HG03354 (cell line): Measurements from ENCODE around the gene TRPM2.

ENCODE experiments used
- ATAC-seq: cut with Tn5 transposase; IDR thresholded peaks from one replicate; pipeline ENCODE4 v1.9.1; 2021; ENCODE audit warnings: mild to moderate bottlenecking; ENCODE audit not compliant: unreplicated experiment, poor library complexity, severe bottlenecking

TRPM2 gene

DNA sequence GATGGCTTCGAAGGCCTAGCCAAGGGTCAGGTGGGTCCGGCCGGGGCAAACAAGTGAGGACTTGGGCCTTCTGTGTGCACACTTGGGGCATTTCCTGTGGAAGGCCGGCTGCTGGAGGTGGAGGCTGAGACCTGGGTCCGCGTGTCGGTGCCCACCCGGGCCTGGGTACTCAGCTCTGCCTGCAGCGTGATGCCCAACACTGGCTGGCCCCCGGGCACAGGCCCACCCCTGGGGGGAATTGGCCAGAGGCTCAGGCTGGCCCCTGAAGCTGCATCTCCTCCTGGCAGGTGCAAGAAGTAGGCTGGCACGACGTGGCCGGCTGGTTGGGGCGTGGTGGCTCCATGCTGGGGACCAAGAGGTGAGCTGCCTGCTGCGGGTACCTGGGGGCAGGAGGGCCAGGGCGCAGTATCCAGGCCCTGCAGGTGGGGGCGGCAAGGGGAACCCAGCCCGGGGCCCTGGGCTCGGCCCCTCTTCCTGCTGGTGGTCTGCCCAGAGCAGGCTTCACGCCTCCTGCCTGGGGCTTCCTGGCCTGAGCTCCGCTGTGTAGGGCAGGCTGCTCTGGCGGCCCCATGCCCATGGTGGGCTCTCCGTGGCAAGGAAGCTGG is 31.5 kb upstream of the TRPM2 start:
- ATAC-seq: no peak

DNA sequence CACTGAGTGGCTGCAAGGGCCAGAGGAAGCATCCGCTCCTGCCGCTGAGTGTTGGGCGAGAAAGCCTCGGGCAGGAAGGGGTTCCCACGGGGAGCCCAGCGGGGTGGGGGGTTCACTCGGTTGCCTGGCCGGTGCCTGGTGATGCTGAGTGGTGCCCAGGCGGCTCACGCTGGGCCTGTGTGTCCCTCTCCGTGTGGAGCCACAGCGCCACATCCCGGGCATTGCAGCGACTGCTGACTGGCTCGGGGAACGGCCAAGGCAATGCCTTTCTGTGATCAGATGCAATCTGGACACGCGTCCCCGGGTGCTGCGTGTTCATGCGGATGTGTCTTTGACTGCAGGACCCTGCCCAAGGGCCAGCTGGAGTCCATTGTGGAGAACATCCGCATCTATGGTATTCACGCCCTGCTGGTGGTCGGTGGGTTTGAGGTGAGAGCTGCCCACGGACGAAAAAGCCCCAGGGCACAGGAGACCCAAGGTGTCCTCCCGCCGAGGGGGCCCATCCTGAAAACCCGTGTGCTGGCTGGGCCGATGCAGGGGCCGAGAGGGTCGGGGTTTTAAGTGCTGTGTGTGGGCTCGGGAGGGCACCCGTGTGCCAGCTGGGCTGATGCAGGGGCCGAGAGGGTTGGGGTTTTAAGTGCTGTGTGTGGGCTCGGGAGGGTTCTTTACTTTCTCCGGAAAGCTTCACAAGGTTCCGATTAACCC is 30.6 kb upstream of the TRPM2 start:
- ATAC-seq: no peak

DNA sequence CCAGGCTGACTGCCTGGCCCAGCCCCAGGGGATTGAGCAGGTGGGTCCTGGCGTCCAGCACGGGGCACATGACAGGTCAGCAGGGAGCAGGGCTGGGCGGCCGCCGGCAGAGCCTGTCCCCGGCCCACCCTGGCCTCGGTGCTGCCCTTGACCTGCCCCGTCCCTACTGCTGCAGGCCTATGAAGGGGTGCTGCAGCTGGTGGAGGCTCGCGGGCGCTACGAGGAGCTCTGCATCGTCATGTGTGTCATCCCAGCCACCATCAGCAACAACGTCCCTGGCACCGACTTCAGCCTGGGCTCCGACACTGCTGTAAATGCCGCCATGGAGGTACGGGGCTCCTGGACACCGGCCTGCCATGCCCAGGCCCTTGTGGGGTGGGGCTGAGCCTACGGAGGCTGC is 29.8 kb upstream of the TRPM2 start:
- no peak for ATAC-seq

DNA sequence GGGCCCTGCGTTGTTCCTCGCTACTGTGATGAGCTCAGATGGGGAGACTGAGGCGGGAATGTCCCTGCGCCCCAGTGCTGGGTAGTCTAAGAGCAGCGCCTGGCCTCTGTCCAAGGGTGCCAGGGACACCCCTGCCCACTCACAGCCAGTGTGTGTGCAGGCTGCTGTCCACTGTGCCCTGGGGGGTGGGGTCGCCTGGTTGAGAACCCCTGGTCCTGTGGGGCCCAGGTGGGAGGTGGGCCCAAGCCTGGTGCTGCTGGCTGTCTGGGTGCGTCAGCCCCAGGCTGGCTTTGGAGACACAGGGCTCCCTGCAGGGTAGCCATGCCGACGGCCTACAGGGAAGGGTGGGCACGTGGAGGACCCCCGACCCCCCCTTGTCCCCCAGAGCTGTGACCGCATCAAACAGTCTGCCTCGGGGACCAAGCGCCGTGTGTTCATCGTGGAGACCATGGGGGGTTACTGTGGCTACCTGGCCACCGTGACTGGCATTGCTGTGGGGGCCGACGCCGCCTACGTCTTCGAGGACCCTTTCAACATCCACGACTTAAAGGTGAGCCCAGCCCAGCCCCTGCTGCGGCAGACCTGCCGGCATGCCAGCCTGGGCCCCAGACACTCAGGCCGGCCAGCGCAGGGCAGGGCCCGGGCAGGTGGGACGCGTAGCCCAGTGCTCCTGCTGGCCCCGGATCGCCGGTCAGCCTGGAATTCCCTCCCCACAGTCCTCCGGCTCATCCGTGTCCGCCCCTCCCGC is 29.1 kb upstream of the TRPM2 start:
- ATAC-seq: no peak

DNA sequence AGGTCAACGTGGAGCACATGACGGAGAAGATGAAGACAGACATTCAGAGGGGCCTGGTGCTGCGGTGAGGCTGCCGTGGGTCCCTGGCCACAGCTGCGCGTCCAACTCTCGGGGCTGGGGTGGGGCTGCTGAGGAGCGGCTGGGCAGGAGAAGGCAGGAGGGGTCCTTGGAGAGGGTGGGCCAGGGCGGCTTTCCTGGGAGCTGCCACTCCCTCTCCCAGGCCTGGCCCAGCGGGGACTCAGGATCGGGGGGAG is 28.6 kb upstream of the TRPM2 start:
- ATAC-seq: no peak

DNA sequence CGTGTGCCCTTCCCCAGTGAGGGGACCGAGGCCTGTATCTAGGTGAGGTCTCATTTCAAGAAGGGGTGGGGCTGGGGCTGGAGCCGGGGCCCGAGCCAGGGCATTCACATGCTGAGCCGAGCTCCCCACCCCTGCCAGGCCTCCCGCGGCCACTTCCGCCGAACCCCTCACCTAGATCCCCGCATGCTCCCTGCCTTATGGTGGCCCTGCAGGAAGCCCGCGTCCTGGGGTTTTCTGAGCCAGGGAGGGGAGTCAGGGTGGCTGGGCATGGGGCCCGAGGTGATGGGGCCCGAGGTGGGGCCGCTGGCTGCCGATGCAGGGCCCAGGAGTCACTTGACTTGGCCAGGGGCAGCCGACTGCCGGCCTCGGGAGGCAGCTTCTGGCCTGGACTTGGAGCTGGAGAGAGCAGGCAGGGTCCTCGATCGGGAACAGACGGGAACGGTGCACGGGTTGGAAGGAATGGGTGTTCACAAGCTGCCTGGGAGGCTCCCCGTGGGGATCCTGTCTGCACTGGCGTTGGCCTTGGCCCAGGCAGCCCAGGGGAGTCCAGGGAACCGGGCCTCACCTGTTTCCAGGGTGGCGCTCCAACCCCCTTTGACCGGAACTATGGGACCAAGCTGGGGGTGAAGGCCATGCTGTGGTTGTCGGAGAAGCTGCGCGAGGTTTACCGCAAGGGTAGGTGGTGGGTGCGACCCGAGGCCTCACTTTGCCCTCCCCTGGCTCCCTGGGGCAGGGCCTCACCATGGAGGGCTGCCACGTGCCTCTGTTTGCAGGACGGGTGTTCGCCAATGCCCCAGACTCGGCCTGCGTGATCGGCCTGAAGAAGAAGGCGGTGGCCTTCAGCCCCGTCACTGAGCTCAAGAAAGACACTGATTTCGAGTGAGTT is 27.8 kb upstream of the TRPM2 start:
- ATAC-seq: no peak

DNA sequence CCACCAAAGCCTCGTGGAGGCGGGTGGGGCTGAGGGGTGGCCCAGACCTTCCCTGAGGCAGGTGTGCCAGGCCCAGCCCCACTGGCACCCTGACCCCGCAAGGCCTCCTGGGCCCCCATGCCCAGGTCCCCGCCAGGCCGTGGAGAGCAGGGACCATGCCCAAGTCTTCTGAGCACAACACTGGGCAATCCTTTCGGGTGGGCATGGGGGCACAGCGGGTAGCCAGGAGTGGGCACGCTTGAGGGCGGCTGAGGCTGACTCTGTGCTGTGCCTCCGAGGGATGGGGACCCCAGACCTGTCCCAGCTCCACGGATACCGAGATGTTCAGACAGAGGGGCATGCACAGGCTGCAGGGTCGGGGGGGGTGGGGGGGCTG is 27.2 kb upstream of the TRPM2 start:
- ATAC-seq: no peak

DNA sequence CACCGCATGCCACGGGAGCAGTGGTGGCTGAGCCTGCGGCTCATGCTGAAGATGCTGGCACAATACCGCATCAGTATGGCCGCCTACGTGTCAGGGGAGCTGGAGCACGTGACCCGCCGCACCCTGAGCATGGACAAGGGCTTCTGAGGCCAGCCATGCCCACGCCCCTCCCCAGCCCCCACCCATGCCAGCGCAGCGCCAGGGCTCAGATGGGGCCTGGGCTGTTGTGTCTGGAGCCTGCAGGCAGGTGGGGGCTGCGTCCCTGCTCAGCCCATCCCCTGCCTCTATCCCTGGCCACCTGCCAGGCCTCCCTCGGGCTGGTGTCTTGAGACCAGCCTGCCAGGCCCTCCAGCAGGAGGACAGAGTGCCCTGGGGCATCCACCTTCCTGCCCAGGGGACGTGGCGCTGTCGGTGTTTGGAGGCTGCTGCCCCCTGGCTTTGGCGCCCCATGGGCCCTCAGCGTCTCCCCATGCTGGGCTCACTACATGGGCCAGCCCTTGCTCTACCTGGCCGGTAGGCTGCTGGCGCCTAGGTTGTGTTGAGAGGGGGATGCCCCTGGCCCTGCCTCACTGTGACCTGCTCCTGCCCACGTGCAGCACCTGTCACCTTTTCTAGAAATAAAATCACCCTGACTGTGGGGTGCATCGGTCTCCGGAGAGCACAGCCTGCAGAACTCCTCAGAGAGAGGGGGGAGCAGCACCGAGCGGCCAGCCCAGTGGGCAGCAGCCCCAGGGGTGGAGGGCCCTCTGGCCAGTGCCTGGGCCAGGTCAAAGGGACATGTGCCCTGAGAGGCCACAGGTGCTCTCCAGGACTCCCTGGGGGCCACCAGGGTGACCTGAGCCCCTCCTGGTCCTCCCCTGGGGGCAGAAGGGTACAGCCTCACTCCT is 26.5 kb upstream of the TRPM2 start:
- ATAC-seq: no peak

DNA sequence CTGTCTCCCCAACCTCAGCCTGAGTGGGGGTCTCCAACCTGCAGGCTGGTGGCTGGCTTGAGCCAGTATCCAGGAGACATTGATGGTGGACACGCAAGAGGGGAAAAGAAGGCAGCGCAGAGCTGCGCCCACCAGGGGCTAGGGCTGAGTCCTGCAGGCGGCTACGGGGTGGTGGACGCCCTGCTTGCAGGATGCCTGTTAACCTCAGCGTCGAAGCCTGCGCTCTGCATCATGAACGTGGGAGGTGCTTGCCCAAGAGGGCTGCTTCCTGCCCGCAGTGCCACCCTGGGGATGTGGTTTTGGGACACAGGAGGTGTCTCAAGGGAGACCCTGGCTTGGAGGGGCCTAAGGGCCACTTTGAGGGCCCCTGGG is 25.8 kb upstream of the TRPM2 start:
- no peak for ATAC-seq

DNA sequence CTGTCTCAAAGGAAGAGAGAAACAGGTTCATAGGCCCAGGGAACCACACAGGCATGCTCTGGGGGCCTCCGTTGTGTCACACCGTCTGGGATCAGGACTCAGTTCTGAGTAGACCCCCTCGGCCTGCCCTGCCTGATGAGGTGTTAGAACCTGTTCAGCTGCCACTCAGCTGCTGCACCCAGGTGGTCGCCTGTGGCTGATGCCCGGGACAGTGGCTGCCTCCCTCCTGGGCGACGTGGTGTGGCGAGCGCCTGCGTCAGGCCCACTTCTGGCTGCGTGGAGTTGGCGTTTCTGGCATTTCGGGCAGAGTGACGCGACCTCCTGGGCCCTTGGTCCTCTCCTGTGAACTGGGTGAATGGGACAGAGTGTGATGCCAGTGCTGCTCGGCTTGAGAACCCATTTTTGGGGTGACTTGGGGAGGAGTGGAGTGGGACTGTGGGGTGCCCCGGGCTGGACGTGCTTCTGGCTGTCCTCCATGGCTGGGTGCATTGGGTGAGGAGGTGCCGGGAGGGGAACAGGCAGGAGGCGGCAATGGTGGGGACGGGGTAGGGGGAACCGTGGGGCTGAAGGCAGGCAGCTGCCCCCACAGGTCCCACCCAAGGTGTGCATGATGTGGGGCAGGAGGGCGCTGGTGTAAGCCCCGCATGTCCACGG is 25.1 kb upstream of the TRPM2 start:
- no peak for ATAC-seq

DNA sequence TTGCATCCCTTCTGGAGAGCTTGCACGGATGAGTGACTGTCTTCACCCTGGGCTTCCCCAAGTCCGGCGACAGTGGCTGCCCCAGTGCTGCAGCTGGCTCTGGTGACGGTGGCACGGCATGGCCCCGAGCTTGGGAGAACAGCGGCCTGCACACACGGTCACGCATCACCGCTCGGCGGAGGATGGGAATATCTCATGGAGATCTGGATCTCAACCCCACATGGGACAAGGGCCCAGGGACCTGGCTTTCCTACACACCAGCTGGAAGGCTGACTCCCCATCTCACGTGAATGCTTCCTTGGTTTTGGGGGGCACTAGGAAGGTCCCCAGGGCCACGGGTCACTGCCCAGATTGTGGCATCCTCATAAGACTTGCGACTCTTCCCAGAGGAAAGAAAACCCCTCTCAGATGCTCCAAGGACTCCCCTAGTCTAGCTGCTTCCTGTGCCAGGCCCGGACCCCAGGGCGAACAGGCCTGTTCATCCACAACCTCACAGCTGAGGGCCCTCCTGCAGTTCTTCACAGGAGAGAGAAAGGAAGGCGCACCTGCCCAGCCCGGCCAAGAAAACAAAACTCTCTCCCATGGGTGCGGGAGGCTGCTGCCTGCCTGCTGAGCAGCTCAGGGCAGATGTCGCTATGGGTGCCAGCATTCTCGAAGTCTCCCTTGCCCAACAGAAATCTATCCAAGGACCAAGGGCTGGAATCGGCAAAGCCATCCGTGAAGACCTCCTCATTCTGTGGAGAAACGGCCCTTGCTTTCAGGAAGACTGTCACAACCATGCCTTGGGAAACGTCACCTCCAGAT is 24.1 kb upstream of the TRPM2 start:
- no peak for ATAC-seq

DNA sequence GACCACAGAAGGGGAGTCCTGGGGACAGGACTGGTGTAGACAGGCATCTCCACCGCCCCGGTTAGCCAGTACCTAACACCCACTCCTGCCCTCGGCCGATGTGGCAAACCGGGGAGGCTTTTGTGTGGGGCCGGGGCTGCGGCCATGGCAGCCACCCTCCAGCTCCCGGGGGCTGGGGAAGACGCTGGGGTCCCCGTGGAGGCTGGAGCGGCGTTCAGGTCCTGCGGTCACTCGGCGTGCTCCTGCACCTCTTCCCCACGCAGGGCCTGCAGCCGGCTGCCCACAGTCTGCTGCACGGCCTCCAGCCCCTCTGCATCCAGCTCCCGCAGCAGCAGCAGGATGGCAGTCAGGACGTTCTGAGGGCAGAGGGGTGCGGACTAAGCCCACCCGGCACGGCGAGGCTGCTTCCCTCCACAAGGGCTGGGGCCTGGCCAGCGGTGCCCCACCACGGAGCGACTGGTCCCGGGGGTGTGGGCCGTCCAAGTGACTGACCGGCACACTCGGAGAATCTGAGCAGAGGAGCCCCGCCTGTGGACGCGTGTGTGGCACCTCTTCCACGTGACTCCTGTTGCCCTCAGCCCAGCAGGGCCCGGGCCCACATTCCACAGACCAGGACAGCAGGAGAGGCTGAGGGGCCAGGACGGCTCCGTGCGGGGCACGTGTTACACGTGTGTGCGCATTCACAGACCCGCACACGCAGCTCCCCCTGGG is 23.3 kb upstream of the TRPM2 start:
- no peak for ATAC-seq

DNA sequence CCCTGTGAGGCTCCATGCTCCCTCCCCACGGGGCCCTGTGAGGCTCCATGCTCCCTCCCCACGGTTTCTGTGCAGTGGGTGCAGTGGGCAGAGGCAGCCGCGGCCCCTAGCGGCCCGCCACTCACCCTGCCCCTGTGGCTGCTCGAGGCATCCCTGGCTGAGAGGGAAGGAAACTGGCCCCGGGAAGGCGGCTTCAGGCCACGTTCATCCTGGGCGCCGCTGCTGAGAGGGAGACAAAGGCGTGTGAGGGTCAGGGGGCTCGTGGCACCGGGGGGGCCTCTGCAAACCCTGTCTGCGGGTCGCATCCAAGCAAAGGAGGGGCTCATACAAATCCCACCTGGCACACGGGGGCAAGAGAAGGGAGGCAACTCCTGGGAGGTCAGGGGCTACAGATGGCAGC is 22.7 kb upstream of the TRPM2 start:
- ATAC-seq: no peak

DNA sequence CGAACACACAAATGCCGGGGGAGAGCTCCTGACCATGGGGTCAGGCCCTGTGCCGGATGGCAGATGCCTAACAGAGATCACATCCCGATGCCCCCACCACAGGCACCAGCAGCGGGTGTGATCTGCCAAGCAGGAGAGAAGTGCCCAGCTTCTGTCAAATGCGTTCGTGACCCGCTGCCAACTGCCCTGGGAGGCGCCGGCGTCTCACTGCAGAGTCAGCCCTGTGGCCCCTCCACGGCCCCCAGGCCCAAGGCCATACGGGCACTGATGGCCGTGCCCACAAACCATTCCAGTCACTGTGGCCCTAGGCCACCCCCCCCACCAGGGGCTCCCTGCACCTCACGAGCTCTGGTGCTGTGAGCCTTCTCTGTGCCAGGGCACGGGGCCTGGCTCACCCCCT is 22.2 kb upstream of the TRPM2 start:
- ATAC-seq: no peak

DNA sequence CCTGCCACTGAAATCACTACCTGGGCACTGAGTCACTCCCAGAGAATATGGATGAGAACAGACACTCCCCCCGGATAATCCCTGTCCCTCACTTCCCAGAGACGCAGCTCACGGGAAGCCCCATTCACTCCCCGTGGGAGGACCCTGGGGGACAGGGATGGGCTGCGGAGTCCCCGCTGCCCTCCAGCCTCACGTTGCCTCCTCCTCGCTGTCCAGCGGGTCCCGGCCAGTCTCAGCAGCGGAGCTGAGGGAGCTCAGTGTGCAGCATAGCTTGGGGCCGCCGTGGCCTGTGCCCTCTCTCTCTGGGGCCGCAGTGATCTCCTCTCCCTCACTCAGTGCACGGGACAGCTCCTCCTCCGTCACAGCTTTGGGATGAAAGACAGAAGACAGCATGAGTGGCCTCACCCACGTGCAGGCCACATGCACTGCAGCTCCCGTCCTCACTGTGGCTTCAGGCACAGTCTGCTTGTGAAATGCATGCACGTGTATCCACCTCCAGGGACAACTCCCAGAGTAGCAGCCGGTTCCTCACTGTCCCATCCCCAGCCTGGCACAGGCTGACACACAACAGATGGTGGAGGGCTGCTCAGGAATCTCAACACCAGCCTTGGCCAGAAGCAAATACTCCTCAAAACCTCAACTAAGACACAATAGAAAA is 21.6 kb upstream of the TRPM2 start:
- no peak for ATAC-seq

DNA sequence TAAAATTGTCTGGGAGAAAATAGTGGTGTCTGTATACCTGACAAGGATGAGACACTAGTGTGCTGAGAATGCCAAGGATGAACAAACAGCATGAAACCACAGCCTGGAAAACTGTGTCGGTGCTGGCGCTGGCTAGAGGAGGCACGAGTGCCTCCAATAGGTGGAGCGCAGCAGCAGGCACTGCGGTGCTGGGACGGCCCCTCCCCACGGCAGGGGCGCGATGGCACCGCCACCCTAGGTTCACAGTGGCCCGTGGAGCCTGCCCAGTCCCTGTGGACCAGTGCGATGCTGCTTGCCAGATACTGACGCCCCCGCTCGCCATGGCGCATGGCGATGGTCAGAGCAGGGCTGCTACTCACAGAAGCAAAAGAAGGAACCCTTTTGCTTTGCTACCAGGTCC is 21.0 kb upstream of the TRPM2 start:
- ATAC-seq: no peak

DNA sequence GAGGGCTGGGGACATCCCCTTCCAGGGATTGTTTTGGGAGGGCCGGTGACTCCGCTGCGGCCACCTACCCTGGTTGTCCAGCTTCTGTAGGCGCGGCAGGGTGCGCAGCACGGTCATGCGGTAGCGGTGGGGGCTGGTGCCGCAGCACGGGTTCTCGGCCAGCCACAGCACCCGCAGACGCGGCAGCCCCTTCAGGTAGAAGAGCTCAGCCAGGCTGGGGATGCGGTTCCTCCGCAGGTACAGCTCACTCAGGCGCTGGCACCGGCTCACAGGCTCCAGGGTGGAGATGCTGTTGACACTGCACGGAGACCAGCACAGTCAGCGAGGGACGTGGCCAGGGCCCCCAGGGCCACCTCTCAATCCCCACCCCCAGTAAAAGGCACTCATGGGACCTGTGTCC is 20.5 kb upstream of the TRPM2 start:
- ATAC-seq: no peak
